HepG2 (cell line): ENCODE measurements around the gene KCNK10. TPM values are rescaled to one million over a fixed set of nuclear protein-coding genes. Genes with fewer than 3 reads are reported as not detected.

Experiments
- ATAC-seq: fragments of 200-7000 bp; cut with Tn5 transposase; 3 replicates; pipeline ENCODE4 v1.9.1; 2020; ENCODE audit warnings: mild to moderate bottlenecking, moderate library complexity
- BruUV-seq: library from RNA; stranded (reverse); fragments of 400-500 nt; replicated peaks from 2 replicates; lab custom pipeline; 2021; lab: Mats Ljungman, UMichigan
- CTCF ChIA-PET: fragments of 300-600 bp; formaldehyde crosslinking; extraction: SDS; loops from one replicate; lab custom pipeline; 2021; ENCODE audit warnings: low total read pairs, inconsistent platforms, low intra/inter-chr PET ratio; lab: Yijun Ruan, JAX
- POLR2A ChIA-PET: fragments of 350-600 bp; sonication (Branson Sonifier 250); formaldehyde crosslinking; loops from one replicate; lab custom pipeline; 2020; ENCODE audit warnings: antibody characterized with exemption, inconsistent platforms; lab: Yijun Ruan, JAX
- DNase-seq: peaks from one replicate; pipeline ENCODE4 v3.0.0-alpha.2; 2015; ENCODE audit warnings: low spot score
- FAIRE-seq: peaks from 3 replicates; lab custom pipeline; 2011; peaks lifted over from hg19 to GRCh38; lab: Jason Lieb, UNC
- H2AFZ ChIP-seq: one replicate; pipeline ENCODE4 v1.6.1; 2011; ENCODE audit warnings: low read length, inconsistent platforms
- H3K27ac ChIP-seq: fragments of 300-600 bp; 3 replicates; pipeline ENCODE4 v1.8.0; 2011; ENCODE audit warnings: mixed run types, mild to moderate bottlenecking, mixed read lengths, low read length, inconsistent platforms; ENCODE audit not compliant: insufficient read depth; ENCODE audit errors: extremely low read length
- H3K27me3 ChIP-seq, 2 experiments: fragments of 200-600 bp in 1 of 2; 2 replicates in 1 of 2; 3 replicates in 1 of 2; pipeline versions ENCODE4 v1.6.0 to v1.8.0; 2011; ENCODE audit warnings: low read length in 2 of 2, mild to moderate bottlenecking in 2 of 2, moderate library complexity in 2 of 2, inconsistent platforms in 1 of 2; ENCODE audit not compliant: insufficient read depth in 2 of 2, control insufficient read depth in 1 of 2
- H3K36me3 ChIP-seq, 2 experiments: fragments of 200-600 bp in 1 of 2; replicated peaks in 1 of 2; 2 replicates in 1 of 2; 3 replicates in 1 of 2; pipeline versions ENCODE4 v1.5.1 to v1.8.0; 2011; ENCODE audit warnings: low read length in 2 of 2, inconsistent platforms in 1 of 2; ENCODE audit not compliant: insufficient read depth in 2 of 2, control insufficient read depth in 1 of 2
- H3K4me1 ChIP-seq: 2 replicates; pipeline ENCODE4 v1.5.1; 2012; ENCODE audit warnings: low read length, inconsistent platforms; ENCODE audit not compliant: insufficient read depth
- H3K4me2 ChIP-seq: 2 replicates; pipeline ENCODE4 v1.6.0; 2011; ENCODE audit warnings: low read depth, low read length, inconsistent platforms
- H3K4me3 ChIP-seq, 3 experiments: fragments of 200-600 bp in 1 of 3; sonication (generic), shearing (Covaris generic) in 1 of 3; replicated peaks in 1 of 3; 2 replicates each; pipeline ENCODE4 v1.5.1; 2011 to 2016; ENCODE audit warnings: low read length in 3 of 3, inconsistent platforms in 2 of 3, low read depth in 2 of 3, mild to moderate bottlenecking in 2 of 3, control low read depth in 1 of 3, mixed read lengths in 1 of 3; ENCODE audit not compliant: insufficient read depth in 1 of 3
- H3K79me2 ChIP-seq: one replicate; pipeline ENCODE4 v1.6.1; 2011; ENCODE audit warnings: low read length, inconsistent platforms; ENCODE audit not compliant: insufficient read depth
- H3K9ac ChIP-seq: 2 replicates; pipeline ENCODE4 v1.6.0; 2011; ENCODE audit warnings: mild to moderate bottlenecking, low read depth, low read length, inconsistent platforms; ENCODE audit not compliant: insufficient read depth
- H3K9me3 ChIP-seq: 2 replicates; pipeline ENCODE4 v1.5.1; 2012; ENCODE audit warnings: mild to moderate bottlenecking, low read length
- H4K20me1 ChIP-seq: 2 replicates; pipeline ENCODE4 v1.6.0; 2011; ENCODE audit warnings: inconsistent platforms, mild to moderate bottlenecking, low read length, moderate library complexity; ENCODE audit not compliant: insufficient read depth
- ATF4 ChIP-seq, 2 experiments: fragments of 450-650 bp in 1 of 2; sonication (generic) in 1 of 2; formaldehyde crosslinking; IDR thresholded peaks; 2 replicates each; pipeline versions ENCODE4 v1.5.0 to v1.8.0; 2020 to 2022; ENCODE audit warnings: mild to moderate bottlenecking in 1 of 2, missing genetic modification reagents in 1 of 2
- ETS1 ChIP-seq: sonication (generic); formaldehyde crosslinking; IDR thresholded peaks from 2 replicates; pipeline ENCODE4 v1.4.0; 2020; ENCODE audit warnings: missing genetic modification reagents
- FOSL2 ChIP-seq: sonication (generic); formaldehyde crosslinking; IDR thresholded peaks from 2 replicates; pipeline ENCODE4 v1.4.0; 2020; ENCODE audit warnings: missing genetic modification reagents
- GLI4 ChIP-seq: sonication (generic); formaldehyde crosslinking; IDR thresholded peaks from 2 replicates; pipeline ENCODE4 v1.5.1; 2020; ENCODE audit warnings: missing genetic modification reagents, mild to moderate bottlenecking, moderate library complexity, borderline replicate concordance
- GLMP ChIP-seq: sonication (generic); formaldehyde crosslinking; IDR thresholded peaks from 2 replicates; pipeline ENCODE4 v1.9.0; 2021; ENCODE audit warnings: missing genetic modification reagents, mild to moderate bottlenecking, borderline replicate concordance
- HOXA5 ChIP-seq: sonication (generic); formaldehyde crosslinking; IDR thresholded peaks from 2 replicates; pipeline ENCODE4 v1.4.0; 2020; ENCODE audit warnings: missing genetic modification reagents
- IRF1 ChIP-seq: sonication (generic); formaldehyde crosslinking; IDR thresholded peaks from 2 replicates; pipeline ENCODE4 v1.4.0; 2020; ENCODE audit warnings: low read depth, mild to moderate bottlenecking, missing genetic modification reagents
- IRX3 ChIP-seq: sonication (generic); formaldehyde crosslinking; IDR thresholded peaks from 2 replicates; pipeline ENCODE4 v1.8.1; 2023; ENCODE audit warnings: mild to moderate bottlenecking, low read depth, missing genetic modification reagents, borderline replicate concordance
- KLF12 ChIP-seq: sonication (generic); formaldehyde crosslinking; IDR thresholded peaks from 2 replicates; pipeline ENCODE4 v1.4.0; 2020; ENCODE audit warnings: missing genetic modification reagents, borderline replicate concordance
- MEIS2 ChIP-seq: sonication (generic); formaldehyde crosslinking; IDR thresholded peaks from 2 replicates; pipeline ENCODE4 v1.9.0; 2021; ENCODE audit warnings: mild to moderate bottlenecking, missing genetic modification reagents
- MIXL1 ChIP-seq: IDR thresholded peaks from 2 replicates; pipeline ENCODE4 v1.6.1; 2016
- NRL ChIP-seq: sonication (generic); formaldehyde crosslinking; IDR thresholded peaks from 2 replicates; pipeline ENCODE4 v1.5.0; 2020; ENCODE audit warnings: missing genetic modification reagents, mild to moderate bottlenecking, moderate library complexity, borderline replicate concordance
- RFX5 ChIP-seq: IDR thresholded peaks from 2 replicates; pipeline ENCODE4 v1.6.1; 2011; ENCODE audit warnings: low read depth, low read length, improper control_type of control experiment
- SMAD1 ChIP-seq: sonication (generic); formaldehyde crosslinking; IDR thresholded peaks from 2 replicates; pipeline ENCODE4 v1.4.0; 2020; ENCODE audit warnings: missing genetic modification reagents, low read depth, mild to moderate bottlenecking, borderline replicate concordance
- TRAFD1 ChIP-seq: sonication (generic); formaldehyde crosslinking; IDR thresholded peaks from 2 replicates; pipeline ENCODE4 v1.5.1; 2020; ENCODE audit warnings: missing genetic modification reagents, mild to moderate bottlenecking, borderline replicate concordance
- XBP1 ChIP-seq: sonication (generic); formaldehyde crosslinking; IDR thresholded peaks from 2 replicates; pipeline ENCODE4 v1.5.0; 2020; ENCODE audit warnings: missing genetic modification reagents
- ZFY ChIP-seq: sonication (generic); formaldehyde crosslinking; IDR thresholded peaks from 2 replicates; pipeline ENCODE4 v1.4.0; 2020; ENCODE audit warnings: missing genetic modification reagents
- ZNF44 ChIP-seq: sonication (generic); formaldehyde crosslinking; IDR thresholded peaks from 2 replicates; pipeline ENCODE4 v1.5.1; 2020; ENCODE audit warnings: mild to moderate bottlenecking, missing genetic modification reagents
- ZNF790 ChIP-seq: sonication (generic); formaldehyde crosslinking; IDR thresholded peaks from 2 replicates; pipeline ENCODE4 v1.8.0; 2022; ENCODE audit warnings: missing genetic modification reagents, mild to moderate bottlenecking, borderline replicate concordance
- ZSCAN30 ChIP-seq: sonication (generic); formaldehyde crosslinking; IDR thresholded peaks from 2 replicates; pipeline ENCODE4 v1.5.0; 2020; ENCODE audit warnings: mild to moderate bottlenecking, missing genetic modification reagents
- WGBS: methylation state at CpG from one replicate; pipeline ENCODE4 v1.1.6; 2017; ENCODE audit warnings: low lambda C conversion rate; 5-methylcytosine and 5-hydroxymethylcytosine counted together
- in situ Hi-C: cut with HindIII; loops from 2 replicates; pipeline ENCODE4 v1.10.0; 2017; ENCODE audit warnings: low pct_unique_long_range_greater_than_20kb; ENCODE audit not compliant: extremely low pct_ligation_motif_present
- intact Hi-C: fragments of 100-400 bp; cut with micrococcal nuclease; formaldehyde crosslinking; loops from one replicate; pipeline ENCODE4 v1.10.0; 2022; ENCODE audit not compliant: unreplicated experiment
- polyA plus RNA-seq, 8 experiments: library from polyadenylated mRNA; depleted of rRNA in 3 of 8; stranded (reverse) in 7 of 8; unstranded in 1 of 8; fragments of >200 nt; fragmentation: Illumina TruSeq in 4 of 8; extraction: Trizol in 4 of 8; gene quantifications; 2 replicates each; pipeline versions ENCODE4 v1.2.1 to v1.2.3, GENCODE V29; 2011 to 2016; ENCODE audit warnings: low read depth in 4 of 8, missing spikeins in 1 of 8, mixed read lengths in 1 of 8; ENCODE audit not compliant: insufficient read depth in 1 of 8
- total RNA-seq, 5 experiments: library from RNA; depleted of rRNA; stranded (reverse); fragments of >200 nt; fragmentation: Illumina TruSeq; extraction: Trizol; gene quantifications; 2 replicates each; pipeline ENCODE4 v1.2.3, GENCODE V29; 2016; ENCODE audit warnings: low read depth in 1 of 5

Gene KCNK10
- total and polyA plus RNA-seq, 2 of the 13 experiments (the other 11 are each of a cell fraction or from before 2014, with no cell fraction given) = not detected

- no peak for TF ChIP-seq GLMP
- no peak for TF ChIP-seq ETS1
- no peak for TF ChIP-seq ATF4 (CRISPR knock-in tag; IDR thresholded peaks at IDR 0.05)
- no peak for TF ChIP-seq IRX3 (CRISPR knock-in tag)
- no peak for TF ChIP-seq NRL (CRISPR knock-in tag)
- TF ChIP-seq MEIS2 (CRISPR knock-in tag) = no peak
- no peak for TF ChIP-seq RFX5
- TF ChIP-seq, all 625 proteins: peak for 0
Observed at GRCh38 chr14:88208858-88209257, 114.2 kb downstream of the KCNK10 start (continued).

GRCh38 chr14:88204221-88204620 lies 118.8 kb downstream of the KCNK10 start:
- H3K9ac ChIP-seq = no peak overlapping the region
- DNase-seq (no peak), FAIRE-seq (no peak), ATAC-seq (no peak)
- WGBS = 3% methylated on average over 4 of the region's 4 CpGs
- CTCF ChIA-PET = no interaction called here
- intact Hi-C loops = no loop called here
- H3K27ac ChIP-seq = no peak overlapping the region
- no peaks in the 10 kb centered on the region for H4K20me1 ChIP-seq
- H3K4me1 ChIP-seq = peaks cover 9% of the 10 kb centered on the region; the same call in 1 of the 2 replicates
- H3K27me3 ChIP-seq = peaks cover 0 to 3% of the 10 kb centered on the region in 2 experiments; a peak in 2 of 5 replicates
- H3K36me3 ChIP-seq = no peaks in the 10 kb centered on the region
- no peak overlapping the region for H2AFZ ChIP-seq
- BruUV-seq = no TSS peak
- H3K4me3 ChIP-seq = no peak overlapping the region
- POLR2A ChIA-PET = no interaction called here
- no peaks in the 10 kb centered on the region for H3K79me2 ChIP-seq
- in situ Hi-C loops = no loop called here
- H3K9me3 ChIP-seq = no peaks in the 10 kb centered on the region
- no peak overlapping the region for H3K4me2 ChIP-seq
- TF ChIP-seq HOXA5 (CRISPR knock-in tag) (no peak), MIXL1 (no peak), XBP1 (CRISPR knock-in tag) (no peak), IRF1 (CRISPR knock-in tag) (no peak), FOSL2 (CRISPR knock-in tag) (no peak), KLF12 (CRISPR knock-in tag) (no peak), ZNF790 (CRISPR knock-in tag) (no peak), SMAD1 (CRISPR knock-in tag) (no peak), TRAFD1 (CRISPR knock-in tag) (no peak), ZNF44 (CRISPR knock-in tag) (no peak), GLI4 (CRISPR knock-in tag) (no peak), ZFY (CRISPR knock-in tag) (no peak), ZSCAN30 (no peak)
